CD4-positive, alpha-beta T cell (primary cell): Measurements from ENCODE around the gene SRD5A1. TPM values are rescaled to one million over a fixed set of nuclear protein-coding genes. Genes with fewer than 3 reads are reported as not detected.

Experiments used
- ATAC-seq: fragments of 200-7000 bp; cut with Tn5 transposase; one replicate; pipeline ENCODE4 v1.10.0; 2022; ENCODE audit warnings: mild to moderate bottlenecking; ENCODE audit not compliant: poor library complexity
- CTCF ChIA-PET: fragments of 350-600 bp; sonication (Branson Sonifier 250); formaldehyde crosslinking; loops from one replicate; lab custom pipeline; 2021; ENCODE audit warnings: antibody characterized with exemption, inconsistent platforms; lab: Charles Lee
- POLR2A ChIA-PET: fragments of 350-600 bp; sonication (Branson Sonifier 250); formaldehyde crosslinking; loops from one replicate; lab custom pipeline; 2021; ENCODE audit warnings: antibody characterized with exemption, inconsistent platforms; lab: Charles Lee
- DNase-seq, 14 experiments: peaks; one replicate each; pipeline ENCODE4 v3.0.0-alpha.2; 2013 to 2020; ENCODE audit warnings: mixed read lengths in 2 of 14
- H3K27ac ChIP-seq, 2 donors: one replicate each; pipeline versions ENCODE4 v1.5.1 to v1.7.0; 2013; ENCODE audit warnings: low read length in 2 of 2, low read depth in 1 of 2, mild to moderate bottlenecking in 1 of 2
- H3K27me3 ChIP-seq, 2 experiments: 1 replicate in 1 of 2; 2 replicates in 1 of 2; pipeline versions ENCODE4 v1.6.1 to v1.7.0; 2013; ENCODE audit warnings: low read length in 2 of 2, control low read depth in 1 of 2, mild to moderate bottlenecking in 1 of 2, moderate library complexity in 1 of 2; ENCODE audit not compliant: insufficient read depth in 2 of 2, control insufficient read depth in 1 of 2
- H3K36me3 ChIP-seq: one replicate; pipeline ENCODE4 v1.6.1; 2013; ENCODE audit warnings: low read length, control low read depth; ENCODE audit not compliant: insufficient read depth
- H3K4me1 ChIP-seq: one replicate; pipeline ENCODE4 v1.6.1; 2013; ENCODE audit warnings: low read length, control low read depth; ENCODE audit not compliant: insufficient read depth
- H3K4me3 ChIP-seq: one replicate; pipeline ENCODE4 v1.5.1; 2013; ENCODE audit warnings: mild to moderate bottlenecking, low read length, moderate library complexity
- H3K9me3 ChIP-seq, 2 experiments: 1 replicate in 1 of 2; 2 replicates in 1 of 2; pipeline versions ENCODE4 v1.6.1 to v1.7.0; 2013; ENCODE audit warnings: low read length in 2 of 2, mild to moderate bottlenecking in 2 of 2, control low read depth in 1 of 2, moderate library complexity in 1 of 2; ENCODE audit not compliant: control insufficient read depth in 1 of 2, insufficient read depth in 1 of 2
- H3K27ac Mint-ChIP-seq: one replicate; pipeline ENCODE4 v1.8.0; 2020; ENCODE audit warnings: mixed read lengths
- H3K27me3 Mint-ChIP-seq: one replicate; pipeline ENCODE4 v1.8.0; 2021; ENCODE audit warnings: mixed read lengths
- H3K36me3 Mint-ChIP-seq: one replicate; pipeline ENCODE4 v1.8.0; 2021; ENCODE audit warnings: low read depth, mixed read lengths
- H3K4me1 Mint-ChIP-seq: one replicate; pipeline ENCODE4 v1.8.0; 2021; ENCODE audit warnings: low read depth, mixed read lengths
- H3K4me3 Mint-ChIP-seq: one replicate; pipeline ENCODE4 v1.8.0; 2020; ENCODE audit warnings: mild to moderate bottlenecking, mixed read lengths
- H3K9me3 Mint-ChIP-seq: one replicate; pipeline ENCODE4 v1.8.0; 2020; ENCODE audit warnings: mixed read lengths
- CTCF ChIP-seq: fragments of 200-600 bp; IDR thresholded peaks from one replicate; pipeline ENCODE4 v1.8.0; 2022; ENCODE audit warnings: antibody characterized with exemption, mild to moderate bottlenecking
- intact Hi-C, 2 experiments: fragments of 100-400 bp; cut with DNase I in 1 of 2; cut with micrococcal nuclease in 1 of 2; formaldehyde crosslinking; loops; one replicate each; pipeline versions ENCODE4 v1.15.1 to v1.9.0; 2023 to 2025; cut with DNase I, micrococcal nuclease
- total RNA-seq, 174 experiments: library from RNA in 2 of 174; stranded (reverse) in 2 of 174; gene quantifications; one replicate each; pipeline ENCODE4 v1.2.3 and lab custom pipeline; 2021 to 2026

The SRD5A1 gene
- total RNA-seq, 2 experiments from 2014 or later: 2.3 to 3.0 TPM

- Histone ChIP-seq H3K9me3 (no peaks in the 10 kb centered on the region), H3K36me3 (no peaks in the 10 kb centered on the region), H3K4me3 (no peak overlapping the region), H3K27ac (no peak overlapping the region), H3K27me3 (peaks cover 2 to 5% of the 10 kb centered on the region in 2 experiments), H3K4me1 (no peaks in the 10 kb centered on the region)
- ATAC-seq: no peak
- no peak overlapping the region for H3K27ac Mint-ChIP-seq
- no peaks in the 10 kb centered on the region for H3K36me3 Mint-ChIP-seq
- POLR2A ChIA-PET: no interaction called here
- intact Hi-C loops: no loop called here
- H3K4me1 Mint-ChIP-seq: no peaks in the 10 kb centered on the region
- H3K27me3 Mint-ChIP-seq: peaks cover 10% of the 10 kb centered on the region
- no peak for DNase-seq
- CTCF ChIA-PET: no interaction called here
- no peaks in the 10 kb centered on the region for H3K9me3 Mint-ChIP-seq
- H3K4me3 Mint-ChIP-seq: no peak overlapping the region
- no peak for TF ChIP-seq CTCF
Measured at GRCh38 chr5:6705959-6706358, 72.7 kb downstream of the SRD5A1 start.

- Histone ChIP-seq H3K4me3 (no peak overlapping the region), H3K27me3 (no peaks in the 10 kb centered on the region), H3K9me3 (no peaks in the 10 kb centered on the region), H3K36me3 (no peaks in the 10 kb centered on the region), H3K4me1 (peaks cover 8% of the 10 kb centered on the region), H3K27ac (no peak overlapping the region)
- no peak for TF ChIP-seq CTCF
- no peak for ATAC-seq
- intact Hi-C loops: no loop called here
- peaks cover 9% of the 10 kb centered on the region for H3K4me1 Mint-ChIP-seq
- ChIA-PET CTCF (no interaction called here), POLR2A (no interaction called here)
- DNase-seq: no peak
- H3K27ac Mint-ChIP-seq: no peak overlapping the region
- no peak overlapping the region for H3K4me3 Mint-ChIP-seq
- no peaks in the 10 kb centered on the region for H3K9me3 Mint-ChIP-seq
- peaks cover under 1% of the 10 kb centered on the region for H3K36me3 Mint-ChIP-seq
- H3K27me3 Mint-ChIP-seq: no peaks in the 10 kb centered on the region
Measured at GRCh38 chr5:6707852-6708251, 74.6 kb downstream of the SRD5A1 start.

GRCh38 chr5:6708814-6709213 lies 75.6 kb downstream of the SRD5A1 start:
- intact Hi-C loops: no loop called here
- H3K27ac ChIP-seq: no peak overlapping the region
- no peak overlapping the region for H3K4me3 Mint-ChIP-seq
- no peaks in the 10 kb centered on the region for H3K27me3 ChIP-seq
- no peak for ATAC-seq
- no peak overlapping the region for H3K27ac Mint-ChIP-seq
- no peaks in the 10 kb centered on the region for H3K36me3 ChIP-seq
- H3K4me1 Mint-ChIP-seq: peaks cover 9% of the 10 kb centered on the region
- TF ChIP-seq CTCF: no peak
- H3K4me1 ChIP-seq: peaks cover 8% of the 10 kb centered on the region
- H3K27me3 Mint-ChIP-seq: no peaks in the 10 kb centered on the region
- no peak for DNase-seq
- no peaks in the 10 kb centered on the region for H3K9me3 ChIP-seq
- no peaks in the 10 kb centered on the region for H3K9me3 Mint-ChIP-seq
- CTCF ChIA-PET: no interaction called here
- H3K4me3 ChIP-seq: no peak overlapping the region
- POLR2A ChIA-PET: no interaction called here
- peaks cover 4% of the 10 kb centered on the region for H3K36me3 Mint-ChIP-seq
